GM19025 (cell line): ENCODE results near the gene CXXC5.

Experiments used
- ATAC-seq: cut with Tn5 transposase; IDR thresholded peaks from one replicate; pipeline ENCODE4 v1.9.1; 2021; ENCODE audit warnings: mild to moderate bottlenecking, low read depth, moderate library complexity; ENCODE audit not compliant: unreplicated experiment

Gene CXXC5

DNA sequence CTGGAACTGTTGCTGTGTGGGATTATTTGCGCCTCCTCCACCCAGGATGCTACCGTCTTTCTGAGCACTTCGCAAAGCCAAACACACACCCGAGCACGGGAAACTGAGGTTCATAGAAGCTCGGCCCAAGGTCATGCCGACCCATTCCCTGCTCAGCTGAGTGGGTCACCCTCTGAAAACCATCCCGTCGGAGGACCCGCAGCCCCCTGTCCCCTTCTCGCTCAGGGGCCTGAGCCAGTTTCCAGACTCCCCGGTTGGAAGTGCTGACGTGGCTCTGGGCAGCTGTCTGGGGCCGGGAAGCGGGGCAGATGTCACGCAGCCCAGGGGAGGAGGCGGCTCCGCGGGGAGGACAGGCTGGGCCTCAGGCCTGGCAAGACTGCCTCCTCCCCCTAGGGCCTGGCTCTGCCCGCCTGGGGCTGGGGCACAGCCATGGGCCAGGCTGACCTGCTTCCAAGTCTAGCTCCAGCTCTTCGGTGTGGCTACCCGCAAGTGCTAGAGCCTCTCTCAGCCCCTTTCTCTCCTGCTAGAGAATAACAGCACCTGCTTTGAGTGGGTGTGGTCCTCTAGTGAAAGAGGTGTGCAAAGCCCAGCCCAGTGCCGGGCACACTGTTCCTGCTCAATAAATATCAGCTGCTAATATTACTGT, 9.9 kb upstream of the CXXC5 start:
- no peak for ATAC-seq

DNA sequence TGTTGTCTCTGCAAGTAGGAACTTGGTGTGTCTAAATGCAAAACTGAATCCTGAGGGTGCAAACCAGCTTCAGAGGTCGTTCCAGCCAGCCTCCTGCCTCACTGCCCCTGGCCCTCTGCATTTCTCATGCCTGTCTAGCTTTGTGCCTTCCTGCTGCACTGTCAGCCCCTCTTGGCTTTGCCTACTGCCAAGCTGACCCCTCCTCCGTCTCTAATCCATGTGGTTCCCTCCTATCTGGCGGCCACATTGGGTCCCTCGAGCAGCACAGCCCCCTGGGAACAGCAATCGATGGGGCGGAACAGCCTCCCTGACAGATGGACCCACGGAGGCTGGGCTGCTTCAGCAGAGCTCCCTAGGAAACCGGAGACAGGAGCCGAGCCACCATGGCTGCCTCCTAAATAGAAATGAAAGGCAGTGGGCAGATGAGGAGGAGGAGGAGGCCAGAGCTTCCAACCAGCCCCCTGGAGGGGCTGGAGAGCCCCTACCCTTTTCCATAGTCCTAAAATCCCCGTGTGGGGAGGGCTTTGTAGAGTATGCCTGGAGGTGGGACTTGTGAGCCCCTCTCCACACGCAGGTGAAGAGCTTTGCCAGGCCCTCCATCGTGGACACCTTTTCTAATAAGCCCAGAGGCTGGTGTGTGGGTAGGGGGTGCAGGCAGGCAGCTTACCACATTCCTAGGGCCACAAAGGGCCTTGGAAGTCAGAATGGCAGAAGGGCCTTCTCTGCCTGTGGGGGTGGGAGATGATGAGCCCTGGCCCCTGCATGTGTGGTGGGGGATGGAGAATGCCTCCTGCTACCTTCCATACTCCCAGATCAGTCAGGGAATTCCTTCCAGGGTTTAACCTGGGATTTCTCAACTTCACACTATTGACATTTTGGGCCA, 9.2 kb upstream of the CXXC5 start:
- no peak for ATAC-seq

DNA sequence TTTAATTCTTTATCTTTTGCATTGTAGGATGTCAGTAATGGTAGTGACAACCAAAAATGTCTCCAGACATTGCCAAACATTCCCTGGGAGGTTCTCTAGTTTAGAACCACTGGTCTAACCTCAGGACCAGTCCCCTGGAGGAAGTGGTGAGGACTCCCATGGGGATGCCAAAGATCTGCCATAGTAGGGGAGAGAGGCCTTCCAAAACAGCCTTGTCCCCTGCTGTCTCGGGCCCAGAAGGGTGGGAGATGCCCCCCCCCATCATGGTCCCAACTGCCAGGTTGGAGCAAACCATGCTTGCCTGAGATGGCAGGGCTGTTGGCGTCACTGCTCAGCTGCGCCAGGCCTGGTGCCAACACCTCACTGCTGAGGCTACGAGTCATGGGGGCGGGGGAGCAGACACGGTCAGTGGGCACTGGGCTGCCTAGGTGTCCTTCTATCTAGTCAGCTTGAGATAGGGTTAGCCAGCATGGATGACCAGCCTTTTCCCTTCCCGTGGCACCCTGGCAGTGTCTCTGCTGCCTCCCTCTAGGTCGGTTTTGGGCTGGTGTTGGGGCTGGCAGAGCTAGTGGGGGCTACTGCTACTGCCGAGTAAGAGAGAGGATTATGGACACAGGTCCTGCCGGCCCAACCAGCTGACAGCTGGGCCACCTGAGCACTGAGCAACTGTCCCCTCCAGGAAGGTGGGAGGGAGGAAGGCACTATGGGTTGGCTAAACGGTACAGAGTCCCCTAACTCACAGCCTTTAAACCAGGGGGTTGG, 8.3 kb upstream of the CXXC5 start:
- ATAC-seq, result no peak

DNA sequence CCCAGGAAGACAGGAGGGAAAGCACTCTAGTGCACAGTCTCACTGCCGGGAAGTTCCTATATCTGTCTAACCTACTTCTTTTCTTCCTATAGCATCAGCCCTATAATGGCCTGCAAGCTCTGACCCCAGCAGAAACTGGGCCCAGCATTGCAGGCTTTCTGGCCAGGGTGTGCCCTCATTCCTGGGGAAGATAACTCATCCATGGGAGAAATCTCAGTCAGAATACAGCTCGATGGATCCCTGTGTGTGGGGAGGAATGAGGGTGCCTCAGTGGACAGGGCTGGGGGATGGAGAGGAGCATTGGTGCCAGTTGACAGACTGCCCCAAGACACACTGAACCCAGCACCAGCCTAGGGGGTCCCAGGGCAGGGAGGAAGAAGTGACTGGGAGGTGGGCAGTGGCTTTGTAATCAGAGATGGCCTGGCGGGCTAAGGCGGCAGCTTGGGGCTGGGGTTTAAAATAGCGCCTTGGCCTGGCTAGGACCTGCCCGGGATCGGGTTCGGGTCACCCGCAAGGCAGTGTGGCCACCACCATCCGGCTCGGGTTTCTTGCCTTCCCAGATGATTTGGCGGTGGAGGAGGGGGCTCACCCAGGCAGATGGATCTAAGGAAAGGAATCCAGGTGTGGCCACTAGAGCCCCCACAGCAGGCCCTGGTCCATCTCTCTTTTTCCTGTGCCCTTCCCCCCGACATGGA, 7.6 kb upstream of the CXXC5 start:
- ATAC-seq, result no peak

DNA sequence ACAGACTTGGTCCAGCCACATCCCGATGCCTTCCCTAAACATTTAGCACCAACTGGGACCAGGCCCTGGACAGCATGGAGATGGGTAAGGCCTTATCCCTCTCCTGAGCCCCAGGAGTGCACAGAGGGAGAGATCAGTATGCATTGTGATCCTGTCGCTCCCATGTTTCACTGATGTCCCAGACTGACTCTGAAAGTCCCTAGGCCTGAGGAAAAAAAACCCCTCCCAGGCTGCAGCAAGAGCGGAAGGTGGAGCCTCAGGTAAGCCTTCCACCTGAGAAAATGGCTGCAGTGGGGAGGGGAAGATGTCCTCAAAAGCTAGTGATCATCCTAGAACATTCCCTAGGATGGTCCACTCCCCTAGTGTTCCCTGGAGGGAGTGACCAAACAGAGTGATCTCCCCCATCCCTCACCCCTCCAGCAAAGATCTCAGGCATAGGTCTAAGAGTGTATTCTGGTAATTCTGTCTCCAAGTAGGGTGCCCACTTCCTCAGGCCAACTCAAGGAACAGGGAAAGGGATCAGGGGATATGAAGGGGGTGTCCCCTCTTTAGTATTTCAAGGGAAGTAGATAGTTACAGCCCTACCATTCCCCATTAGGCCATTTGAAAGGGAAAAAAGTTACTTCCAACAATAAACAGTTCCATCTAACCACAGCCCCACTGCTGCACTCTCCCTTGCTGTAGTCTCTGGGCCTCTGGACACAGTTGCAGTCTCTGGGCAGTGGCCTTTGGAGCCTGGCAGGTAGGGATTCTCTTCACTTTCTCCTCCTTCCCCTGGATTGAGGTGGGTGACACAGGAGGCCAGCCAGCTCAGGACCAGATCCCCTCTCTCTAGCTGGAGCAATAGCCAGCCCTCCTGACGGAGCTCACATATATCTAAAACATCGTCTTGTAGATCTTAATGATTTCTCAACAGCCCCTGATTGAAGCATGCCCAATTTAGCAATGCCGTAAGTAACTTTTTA, 6.8 kb upstream of the CXXC5 start:
- ATAC-seq, result no peak

DNA sequence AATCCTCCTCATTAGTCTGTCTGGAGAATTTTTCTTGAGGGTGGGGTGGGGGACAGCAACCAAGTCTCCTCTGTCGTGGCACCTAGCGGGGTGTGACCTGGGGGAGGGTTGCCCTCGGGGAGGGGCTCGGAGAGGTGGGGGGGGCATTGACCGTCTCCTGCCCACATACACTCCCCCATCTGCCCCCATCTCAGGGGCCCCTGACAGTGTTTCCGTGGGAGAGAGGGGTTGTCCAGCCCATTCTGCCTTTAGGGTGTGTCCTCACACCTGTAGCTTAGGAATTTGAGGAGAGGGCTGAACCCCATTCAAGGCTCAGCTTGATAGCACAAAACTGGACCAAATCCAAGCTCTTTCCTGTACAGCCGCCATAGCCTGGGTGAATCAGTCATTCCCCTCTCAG, 5.9 kb upstream of the CXXC5 start:
- no peak for ATAC-seq

DNA sequence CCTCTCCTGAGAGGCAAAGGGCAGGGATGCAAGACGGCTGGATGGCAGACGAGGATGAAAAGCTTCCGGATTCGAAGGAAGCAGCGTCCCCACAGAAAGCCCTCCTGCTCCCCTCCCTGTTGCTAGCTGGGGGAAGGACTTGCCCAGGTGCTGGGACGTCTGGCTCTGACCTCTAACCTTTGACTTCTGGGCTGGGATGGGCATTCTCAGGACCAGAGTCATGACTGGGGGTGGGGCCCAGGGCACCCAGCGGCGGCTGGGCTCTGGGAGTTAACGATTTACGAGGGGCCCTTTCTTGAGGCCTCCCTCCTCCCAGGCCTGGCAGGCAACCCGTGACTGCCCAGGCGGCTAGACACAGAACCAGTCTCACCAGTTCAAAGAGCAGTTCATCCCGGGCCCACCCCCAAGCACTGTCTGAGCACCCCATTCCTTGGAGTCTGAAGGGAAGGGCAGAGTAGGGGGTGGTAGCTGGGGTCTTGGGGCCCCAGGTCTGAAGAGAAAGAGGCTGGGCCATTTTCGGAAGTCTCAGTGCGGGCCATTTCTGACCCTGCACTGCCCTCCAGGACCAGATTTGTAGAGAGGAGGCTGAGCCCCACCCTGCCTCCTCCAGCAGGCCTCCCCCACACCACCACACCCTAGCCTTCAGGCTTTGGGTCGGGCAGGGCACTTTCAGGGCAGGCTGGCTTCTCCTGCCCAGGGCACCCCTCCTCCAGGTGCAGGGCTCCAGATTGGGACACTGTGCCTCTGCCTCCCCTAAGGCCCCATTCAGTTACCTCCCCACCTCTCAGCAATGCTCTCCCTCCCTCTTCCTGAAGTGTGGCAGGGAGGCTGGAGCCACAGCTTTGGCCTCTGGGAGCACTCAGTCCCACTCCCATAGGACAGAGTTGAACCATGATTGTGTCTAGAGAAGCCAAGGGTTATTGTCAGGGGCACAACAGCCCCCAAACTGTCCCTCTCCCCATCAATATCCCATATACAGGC, 5.0 kb upstream of the CXXC5 start:
- ATAC-seq, result no peak

DNA sequence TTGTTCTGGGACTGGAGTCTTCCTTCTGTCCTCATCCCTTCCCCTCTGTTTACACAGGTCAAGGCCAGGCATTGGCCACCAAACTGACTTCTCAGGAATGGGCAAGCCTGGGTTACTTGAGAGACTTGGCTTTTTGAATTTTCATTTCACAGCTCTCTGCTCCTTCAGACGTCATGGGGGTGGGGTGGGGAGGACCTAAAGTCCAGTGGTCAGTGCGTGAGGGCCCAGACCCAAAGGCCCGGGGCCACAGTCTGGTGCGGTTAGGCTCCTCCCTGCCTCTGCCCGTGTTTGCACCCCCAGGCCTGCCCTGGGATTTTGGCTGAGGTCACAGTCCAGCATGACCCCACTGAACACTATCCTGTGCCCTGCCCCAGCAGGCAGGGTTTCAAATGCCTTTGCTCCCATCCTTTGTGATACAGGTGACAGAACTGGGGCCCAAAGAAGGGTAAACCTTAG, 4.1 kb upstream of the CXXC5 start:
- ATAC-seq, result no peak

DNA sequence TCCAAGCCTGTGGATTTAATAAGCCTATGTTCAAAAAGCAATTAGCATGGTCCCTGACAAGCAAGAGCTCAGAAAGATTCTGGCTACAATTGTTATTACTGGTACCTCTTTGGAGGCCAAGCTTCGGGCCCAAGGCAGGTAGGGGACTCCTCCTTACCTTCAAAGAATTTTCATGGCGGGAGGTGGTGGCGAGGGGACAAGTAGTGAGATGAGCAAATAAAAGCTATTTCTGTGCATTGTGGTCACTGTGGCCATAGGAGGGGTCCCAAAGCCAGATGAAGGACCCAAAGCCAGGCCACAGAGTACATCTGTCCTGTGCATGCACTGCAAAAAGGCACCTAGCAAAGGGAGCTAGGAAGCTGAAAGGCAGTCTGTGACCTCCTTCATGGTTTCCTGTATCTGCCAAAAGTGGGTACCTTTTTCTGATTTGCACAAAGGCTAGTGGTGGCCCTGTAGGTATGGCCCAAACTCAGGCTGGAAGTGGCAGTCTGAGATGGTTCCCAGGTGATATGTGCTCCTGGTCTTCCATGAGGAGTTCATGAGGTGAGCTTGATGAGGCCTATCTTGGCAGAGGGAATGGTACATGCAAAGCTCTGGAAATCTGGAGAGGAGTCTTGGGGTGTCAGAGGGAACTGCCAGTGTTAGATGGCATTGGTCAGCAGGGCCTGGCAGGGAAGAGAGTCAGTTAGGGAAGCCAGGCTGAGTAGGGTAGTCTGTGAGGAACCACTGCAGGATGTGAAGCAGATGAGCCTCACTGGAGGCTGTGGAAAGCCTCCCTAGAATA, 3.3 kb upstream of the CXXC5 start:
- ATAC-seq, result no peak

DNA sequence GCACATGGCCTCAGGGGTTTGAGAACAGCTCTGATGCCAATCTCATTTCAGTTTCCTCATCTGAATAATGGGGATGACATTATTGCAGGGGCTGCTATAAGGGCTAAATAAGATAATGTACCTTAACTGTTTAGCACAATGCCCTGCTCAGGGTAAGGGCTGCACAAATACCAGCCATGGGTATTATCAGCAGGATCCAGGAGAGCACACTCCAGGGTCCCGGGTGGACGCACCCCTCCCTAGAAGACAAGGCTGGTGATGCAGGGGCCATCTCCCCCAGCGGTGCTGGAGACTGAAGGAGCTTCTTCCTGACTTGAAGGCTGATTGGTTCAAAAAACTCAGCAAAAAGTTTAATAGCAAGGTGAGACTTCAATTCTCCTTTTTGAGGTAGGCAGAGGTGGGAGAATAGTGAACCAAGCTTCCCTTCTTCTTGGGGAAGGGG, 2.7 kb upstream of the CXXC5 start:
- ATAC-seq, result no peak

DNA sequence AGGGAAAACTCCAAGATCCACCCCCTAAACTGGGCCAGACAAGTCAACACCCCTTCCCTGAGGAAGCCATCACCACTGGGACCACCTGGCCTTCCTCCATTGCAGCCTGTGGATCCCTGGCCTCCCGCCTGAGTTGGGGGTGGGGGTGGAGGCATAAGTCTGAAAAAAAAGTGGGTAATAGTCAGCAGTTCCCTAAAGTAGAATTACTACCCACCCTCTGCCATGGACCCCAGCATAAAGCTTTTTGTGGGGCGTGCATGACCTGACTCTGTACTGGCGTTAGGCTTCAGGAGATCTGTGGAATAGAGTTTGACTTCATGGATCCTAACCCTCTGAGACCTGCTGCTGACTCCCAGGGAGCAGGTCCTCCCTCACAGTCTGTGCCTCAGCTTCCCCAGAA, 2.0 kb upstream of the CXXC5 start:
- ATAC-seq, result no peak

DNA sequence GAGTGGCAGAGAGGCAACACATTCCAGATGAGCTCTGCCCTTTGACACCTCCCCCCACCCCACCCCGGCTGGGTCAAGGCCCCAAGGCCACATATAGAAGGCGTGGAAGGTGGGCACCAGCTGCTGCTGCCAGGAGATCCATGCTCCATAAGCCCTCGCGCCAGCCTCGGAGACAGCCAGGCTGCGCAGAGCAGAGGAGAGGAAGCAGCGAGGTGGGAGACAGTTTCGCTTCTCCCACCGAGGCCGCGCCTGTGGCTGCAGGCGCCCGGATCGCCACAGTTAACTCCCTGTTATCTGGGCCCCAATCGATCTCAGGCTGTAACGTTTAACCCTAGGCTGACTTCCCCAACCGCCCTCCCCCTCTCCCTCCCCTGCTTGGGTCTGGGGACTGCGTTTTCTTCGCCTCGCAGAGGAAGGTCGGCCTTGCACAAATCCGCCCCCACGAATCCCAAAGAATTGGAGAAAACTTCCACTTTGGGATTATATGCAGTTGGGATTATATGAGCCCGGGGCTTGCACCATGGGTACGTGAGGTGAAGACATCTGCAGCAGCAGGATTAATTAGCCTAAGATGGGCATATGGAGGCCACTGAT, 1.1 kb upstream of the CXXC5 start:
- no peak for ATAC-seq

DNA sequence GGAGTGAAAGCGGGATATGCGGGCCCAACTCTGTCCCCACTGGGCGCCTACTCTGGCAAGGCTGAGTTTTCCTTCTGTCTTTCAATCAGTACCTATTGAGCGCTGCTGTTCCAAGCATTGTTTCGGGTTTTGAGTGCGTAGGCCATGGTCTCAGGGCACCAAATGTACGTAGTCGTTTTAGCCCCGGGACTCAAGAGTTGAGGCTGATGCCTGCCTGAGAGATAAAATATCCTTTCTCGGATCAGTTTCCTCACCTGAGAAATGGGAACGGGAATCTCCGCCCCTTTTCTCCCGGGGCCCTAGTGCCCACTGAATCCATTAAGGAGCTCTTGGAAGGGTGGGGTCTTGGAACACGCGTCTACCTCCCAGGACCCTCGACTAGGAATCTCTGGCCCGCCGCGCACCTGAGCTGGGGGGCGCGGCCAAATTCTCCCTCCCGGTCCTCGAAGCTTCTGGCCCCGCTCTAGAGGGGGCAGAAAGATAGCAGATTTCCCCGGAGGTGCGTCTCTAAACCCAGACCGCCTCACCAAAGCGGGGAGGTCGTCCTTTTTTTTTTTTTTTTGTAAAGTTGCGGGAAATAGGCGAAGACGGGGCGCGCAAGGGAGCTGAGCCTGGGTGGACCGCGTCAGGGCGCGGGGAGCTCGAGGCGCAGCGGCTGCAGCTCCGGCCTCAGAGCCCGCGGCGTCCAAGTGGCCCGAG, 494 bp upstream of the CXXC5 start:
- no peak for ATAC-seq

DNA sequence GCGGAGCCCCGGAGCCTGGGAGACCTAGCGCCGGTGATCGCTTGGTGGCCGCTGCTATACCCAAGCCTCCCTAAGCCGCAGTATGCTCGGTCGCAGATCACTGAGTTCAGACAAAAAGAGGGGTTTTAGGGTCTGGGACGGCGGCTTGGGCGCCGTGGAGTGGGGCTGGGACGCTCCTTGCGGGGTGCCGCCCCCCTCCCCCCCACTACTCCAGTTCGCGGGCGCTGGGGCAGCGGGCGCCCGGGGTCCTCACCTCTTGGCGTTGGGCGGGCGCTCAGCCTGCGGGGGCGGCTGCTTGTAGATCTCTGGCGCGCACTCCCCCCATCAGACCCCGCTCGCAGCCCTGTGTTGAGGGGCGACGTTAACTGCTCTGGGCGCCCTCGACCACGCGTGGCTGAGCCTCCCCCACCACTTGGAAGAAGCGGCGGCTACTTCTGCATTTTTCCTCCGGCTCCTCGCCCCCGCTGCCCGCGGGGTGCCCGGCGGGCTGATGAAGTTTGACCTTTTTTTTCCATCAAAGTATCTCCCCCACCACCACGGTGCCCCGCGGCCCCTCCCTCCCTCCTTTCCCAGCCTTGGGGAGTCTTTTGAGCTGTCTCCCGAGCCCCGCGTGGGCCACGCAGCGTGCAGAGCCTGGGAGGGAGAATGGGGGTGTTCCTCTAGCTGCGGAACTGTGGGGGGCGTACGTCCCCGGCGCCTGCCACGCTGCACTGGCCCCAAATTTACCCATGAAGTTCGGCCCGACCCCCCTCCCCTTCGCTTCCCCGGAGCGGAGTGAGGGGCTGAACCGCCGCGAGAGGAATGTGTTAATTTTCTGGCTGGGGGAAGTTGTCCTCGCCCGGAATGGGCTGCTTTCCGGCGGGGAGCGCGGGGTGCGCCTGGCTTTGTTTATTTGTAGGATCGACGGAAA, 1.2 kb downstream of the CXXC5 start:
- ATAC-seq, result no peak

DNA sequence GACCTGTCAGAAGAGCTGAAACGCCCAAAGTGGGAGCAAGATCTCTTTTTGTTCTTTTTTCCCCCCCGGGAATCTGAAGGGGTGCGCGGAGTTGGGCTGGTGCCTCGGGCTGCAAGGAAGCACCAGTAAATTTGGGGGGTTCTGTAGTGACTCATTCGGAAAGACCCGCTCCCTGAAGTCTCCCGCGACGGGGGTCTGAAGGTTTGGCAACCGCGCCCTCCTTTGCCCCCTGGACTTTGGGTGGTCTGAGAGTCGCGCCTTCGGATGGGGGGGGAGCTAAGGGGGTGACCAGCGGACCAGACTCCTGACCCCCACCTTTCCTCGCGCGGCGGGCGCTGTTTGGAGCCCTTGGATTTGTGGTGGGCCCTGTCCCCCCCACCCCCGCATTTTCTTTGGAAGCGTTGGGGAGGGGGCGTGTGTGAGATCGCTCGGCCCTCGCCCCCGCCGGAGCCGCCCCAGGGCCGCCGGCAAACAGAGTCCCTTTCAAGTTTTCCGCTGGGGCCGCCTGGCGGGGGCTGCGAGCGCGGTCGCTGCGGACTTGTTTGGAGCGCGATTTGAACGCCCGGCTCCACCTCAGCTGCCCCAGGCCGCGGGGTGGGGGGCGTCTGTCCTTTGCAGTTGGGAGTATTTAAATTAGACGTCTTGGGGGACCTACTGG, 2.0 kb downstream of the CXXC5 start:
- ATAC-seq, result no peak
